ENCODE results near the gene CYP2C9.

Gene CYP2C9

DNA sequence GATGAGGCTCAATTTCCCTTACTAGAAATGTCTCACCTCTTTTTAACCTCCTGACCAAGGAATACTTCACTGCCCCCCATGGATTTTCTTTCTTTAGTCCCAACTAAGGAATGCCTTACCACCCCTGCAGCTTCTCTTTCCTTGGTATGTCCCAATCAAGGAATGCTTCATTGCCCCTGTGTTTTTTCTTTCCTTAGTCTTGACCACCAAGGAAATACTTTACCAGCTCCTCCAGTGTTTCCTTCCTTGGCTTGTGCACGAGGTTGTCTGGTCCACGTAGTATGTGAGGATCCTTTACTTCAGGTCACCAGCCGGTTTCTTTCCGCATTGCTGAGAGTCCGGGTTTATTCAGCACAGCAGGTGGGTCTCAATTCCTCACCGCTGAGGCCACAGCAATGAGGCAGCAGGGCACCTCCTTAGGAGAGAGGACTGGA lies 59.3 kb downstream of the CYP2C9 start:
- DNase-seq (ENCODE audit: low spot score), result no peak
- TF ChIP-seq, protein P1, sequence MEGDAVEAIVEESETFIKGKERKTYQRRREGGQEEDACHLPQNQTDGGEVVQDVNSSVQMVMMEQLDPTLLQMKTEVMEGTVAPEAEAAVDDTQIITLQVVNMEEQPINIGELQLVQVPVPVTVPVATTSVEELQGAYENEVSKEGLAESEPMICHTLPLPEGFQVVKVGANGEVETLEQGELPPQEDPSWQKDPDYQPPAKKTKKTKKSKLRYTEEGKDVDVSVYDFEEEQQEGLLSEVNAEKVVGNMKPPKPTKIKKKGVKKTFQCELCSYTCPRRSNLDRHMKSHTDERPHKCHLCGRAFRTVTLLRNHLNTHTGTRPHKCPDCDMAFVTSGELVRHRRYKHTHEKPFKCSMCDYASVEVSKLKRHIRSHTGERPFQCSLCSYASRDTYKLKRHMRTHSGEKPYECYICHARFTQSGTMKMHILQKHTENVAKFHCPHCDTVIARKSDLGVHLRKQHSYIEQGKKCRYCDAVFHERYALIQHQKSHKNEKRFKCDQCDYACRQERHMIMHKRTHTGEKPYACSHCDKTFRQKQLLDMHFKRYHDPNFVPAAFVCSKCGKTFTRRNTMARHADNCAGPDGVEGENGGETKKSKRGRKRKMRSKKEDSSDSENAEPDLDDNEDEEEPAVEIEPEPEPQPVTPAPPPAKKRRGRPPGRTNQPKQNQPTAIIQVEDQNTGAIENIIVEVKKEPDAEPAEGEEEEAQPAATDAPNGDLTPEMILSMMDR (IDR thresholded peaks at IDR 0.05; ENCODE audit: extremely low read depth, missing control alignments), result no peak

DNA sequence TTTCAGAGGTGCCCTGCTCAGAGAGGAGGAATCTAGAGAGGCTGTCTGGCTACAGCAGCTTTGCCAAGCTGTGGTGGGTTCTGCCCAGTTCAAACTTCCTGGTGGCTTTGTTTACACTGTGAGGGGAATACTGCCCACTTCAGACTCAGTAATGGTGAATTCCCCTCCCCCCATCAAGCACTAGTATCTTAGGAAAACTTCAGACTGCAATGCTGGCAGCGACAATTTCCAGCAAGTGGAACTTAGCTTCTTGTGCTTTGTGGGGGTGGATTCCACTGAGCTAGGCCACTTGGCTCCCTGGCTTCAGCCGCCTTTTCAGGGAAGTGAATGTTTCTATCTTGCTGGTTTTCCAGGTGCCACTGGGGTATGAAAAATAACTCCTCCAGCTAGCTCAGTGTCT lies 88.0 kb downstream of the CYP2C9 start:
- TF ChIP-seq, protein P1 (IDR thresholded peaks at IDR 0.05; ENCODE audit: extremely low read depth, missing control alignments), result no peak
- DNase-seq (ENCODE audit: low spot score), result no peak

DNA sequence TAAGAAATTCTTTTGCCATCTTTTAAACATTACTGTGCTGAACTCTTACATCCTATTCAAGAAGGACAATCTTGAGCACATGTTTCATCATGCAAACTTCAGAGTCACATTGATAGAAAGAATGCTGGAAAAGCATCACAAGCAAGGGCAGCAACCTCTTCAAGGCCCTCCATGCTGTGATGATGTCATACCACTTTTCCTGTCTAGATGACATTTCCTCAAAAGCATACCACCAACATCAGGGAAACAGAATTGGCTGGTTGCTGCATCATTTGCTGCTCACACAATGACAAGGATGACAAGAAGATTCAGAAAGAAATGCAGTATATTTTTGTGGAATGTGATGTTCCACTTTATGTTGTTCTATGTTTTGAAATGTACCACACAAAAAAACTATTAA lies 93.2 kb downstream of the CYP2C9 start:
- TF ChIP-seq, protein P1 (IDR thresholded peaks at IDR 0.05; ENCODE audit: extremely low read depth, missing control alignments), result no peak
- DNase-seq (ENCODE audit: low spot score), result no peak

DNA sequence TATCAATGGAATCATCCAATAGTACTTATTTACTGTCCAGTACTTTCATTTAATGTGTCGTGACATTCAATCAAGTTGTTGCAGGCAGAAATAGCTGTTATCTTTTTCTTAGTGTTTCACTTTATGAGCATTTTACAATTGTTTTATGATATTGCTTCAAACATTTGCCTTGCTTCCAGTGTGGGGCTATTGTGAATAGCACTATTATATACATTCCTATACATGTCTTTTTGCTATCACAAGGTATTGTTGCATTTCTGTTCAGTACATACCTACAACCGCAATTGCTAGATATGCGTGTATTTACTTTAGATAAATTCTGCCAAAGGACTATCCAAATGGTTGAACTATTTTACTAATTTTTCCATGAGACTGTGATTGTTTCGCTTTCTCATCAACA lies 95.9 kb downstream of the CYP2C9 start:
- TF ChIP-seq, protein P1 (IDR thresholded peaks at IDR 0.05; ENCODE audit: extremely low read depth, missing control alignments), result no peak
- DNase-seq (ENCODE audit: low spot score), result no peak

DNA sequence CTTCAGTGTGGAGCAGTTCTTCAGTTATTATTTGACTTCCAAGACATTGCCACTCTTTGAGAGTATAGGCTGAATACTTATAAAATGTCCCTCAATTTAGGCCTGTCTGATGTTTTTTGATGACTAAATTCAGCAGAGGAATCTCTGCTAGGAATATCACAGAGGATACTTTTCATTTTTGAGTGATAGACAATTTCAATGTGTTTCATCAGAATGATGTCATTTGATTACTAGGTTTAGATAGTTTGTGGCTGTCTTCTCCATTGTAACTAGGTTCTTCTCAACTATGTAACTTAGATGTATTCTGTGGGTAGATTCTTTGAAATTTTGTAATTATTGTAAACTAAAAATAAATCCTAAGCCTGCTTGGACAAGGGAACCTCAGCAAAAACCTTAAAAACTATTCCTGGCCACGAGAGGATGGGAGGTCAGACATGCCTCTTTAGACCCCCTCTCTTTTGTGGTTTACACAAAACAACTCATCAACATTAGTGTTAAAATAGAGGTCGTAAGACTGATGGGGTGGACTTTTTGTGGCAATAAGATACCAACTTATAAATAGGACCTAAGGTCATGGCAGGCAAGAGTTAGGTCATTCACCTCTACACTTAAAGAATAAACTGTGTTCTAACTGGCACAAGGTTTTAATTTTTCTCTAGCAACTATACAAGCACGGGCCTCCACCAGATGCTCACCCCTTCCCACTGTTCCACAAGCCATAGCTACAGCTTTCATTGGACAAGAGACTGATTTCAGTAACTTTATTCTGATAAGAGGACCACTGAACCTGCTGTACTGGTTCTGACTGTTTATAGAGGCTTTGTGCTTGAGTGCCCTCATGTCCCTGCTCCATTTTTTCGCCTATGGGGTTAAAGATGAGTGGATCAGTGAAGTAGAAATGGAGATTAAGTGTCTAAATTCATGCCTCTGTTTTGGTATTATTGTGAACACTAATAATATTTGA lies 97.2 kb downstream of the CYP2C9 start:
- no peak for DNase-seq (ENCODE audit: low spot score)
- TF ChIP-seq, protein P1 (IDR thresholded peaks at IDR 0.05; ENCODE audit: extremely low read depth, missing control alignments), result no peak

DNA sequence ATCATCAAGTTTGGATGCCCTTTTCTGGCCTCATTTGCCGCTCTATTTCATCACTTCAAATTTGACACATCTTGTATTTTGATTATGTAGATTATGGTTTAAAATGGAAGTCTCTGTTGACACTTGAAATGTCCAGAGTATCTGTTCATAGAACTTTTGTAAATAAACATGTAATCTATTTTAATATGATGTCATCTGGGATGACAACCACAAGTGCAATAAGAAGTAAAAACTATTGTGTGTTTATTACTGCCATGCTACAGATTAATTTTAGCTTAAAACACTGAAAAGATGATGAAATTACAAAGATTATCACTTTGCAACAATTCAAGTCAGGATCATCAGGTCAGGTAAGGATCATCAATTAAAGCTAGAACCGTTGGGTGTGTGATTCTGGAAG lies 100.8 kb downstream of the CYP2C9 start:
- DNase-seq (ENCODE audit: low spot score), result no peak
- TF ChIP-seq, protein P1 (IDR thresholded peaks at IDR 0.05; ENCODE audit: extremely low read depth, missing control alignments), result no peak

Data from GM20000 (cell line).